HG02642 (cell line): ENCODE results near the gene VTI1A.
"Not testable (repeated sequence)": the region's sequence is repeated elsewhere in the genome, so short reads cannot be mapped to it uniquely, and the experiment has no call there.

ENCODE experiments used
- ATAC-seq: cut with Tn5 transposase; IDR thresholded peaks from one replicate; pipeline ENCODE4 v1.9.1; 2021; ENCODE audit warnings: mild to moderate bottlenecking; ENCODE audit not compliant: unreplicated experiment, poor library complexity

VTI1A gene

GRCh38 chr10:112446855-112447619, at the start of gene VTI1A, which contains the start of gene ZDHHC6:
Gene VTI1A (plus strand): TSS chr10:112447215. CDS start chr10:112447374, 159 bp downstream.
Gene ZDHHC6 (minus strand): TSS chr10:112446914. CDS start chr10:112445436, 1,478 bp downstream.
- peak; percentile 94 for ATAC-seq

- ATAC-seq: no peak
Measured at GRCh38 chr10:112397592-112397991, 49.4 kb upstream of the VTI1A start.

- no peak for ATAC-seq
Measured at GRCh38 chr10:112402917-112403316, 44.1 kb upstream of the VTI1A start.

GRCh38 chr10:112404617-112405016, 42.4 kb upstream of the VTI1A start:
- ATAC-seq: no peak

GRCh38 chr10:112406806-112407205, 40.2 kb upstream of the VTI1A start:
- not testable (repeated sequence) for ATAC-seq

GRCh38 chr10:112407696-112408095, 39.3 kb upstream of the VTI1A start:
- no peak for ATAC-seq

- no peak for ATAC-seq
Measured at GRCh38 chr10:112409299-112409698, 37.7 kb upstream of the VTI1A start.

- no peak for ATAC-seq
Measured at GRCh38 chr10:112409755-112410154, 37.3 kb upstream of the VTI1A start.

GRCh38 chr10:112412696-112413095, 34.3 kb upstream of the VTI1A start:
- ATAC-seq: no peak

- no peak for ATAC-seq
Measured at GRCh38 chr10:112421731-112422130, 25.3 kb upstream of the VTI1A start.

- no peak for ATAC-seq
Measured at GRCh38 chr10:112424651-112425050, 22.4 kb upstream of the VTI1A start.

- ATAC-seq: no peak
Measured at GRCh38 chr10:112426111-112426510, 20.9 kb upstream of the VTI1A start.

- no peak for ATAC-seq
Measured at GRCh38 chr10:112429147-112429546, 17.9 kb upstream of the VTI1A start.

- no peak for ATAC-seq
Measured at GRCh38 chr10:112429654-112430230, 17.3 kb upstream of the VTI1A start.

- no peak for ATAC-seq
Measured at GRCh38 chr10:112433136-112433535, 13.9 kb upstream of the VTI1A start.

- ATAC-seq: no peak
Measured at GRCh38 chr10:112434988-112435619, 11.9 kb upstream of the VTI1A start.

GRCh38 chr10:112438356-112438755, 8.7 kb upstream of the VTI1A start:
- no peak for ATAC-seq

- ATAC-seq: no peak
Measured at GRCh38 chr10:112441520-112441919, 5.5 kb upstream of the VTI1A start.

GRCh38 chr10:112442063-112442462, 5.0 kb upstream of the VTI1A start:
- no peak for ATAC-seq

GRCh38 chr10:112446055-112446854, 760 bp upstream of the VTI1A start:
- no peak for ATAC-seq

- no peak for ATAC-seq
Measured at GRCh38 chr10:112447620-112447928, 559 bp downstream of the VTI1A start.
